Gastroesophageal sphincter (tissue), 4 donors: ENCODE data around the gene RANBP17. TPM values are rescaled to one million over a fixed set of nuclear protein-coding genes. Genes with fewer than 3 reads are reported as not detected.
"Not testable (repeated sequence)": the region's sequence is repeated elsewhere in the genome, so short reads cannot be mapped to it uniquely, and the experiment has no call there.

Experiments
- ATAC-seq: fragments of 150-250 bp; one replicate; pipeline ENCODE4 v1.9.1; 2016; ENCODE audit warnings: mild to moderate bottlenecking, moderate library complexity
- H3K27ac ChIP-seq, 4 donors: fragments of 200-600 bp; sonication (generic) in 3 of 4; 1 replicate in 3 of 4; 2 replicates in 1 of 4; pipeline ENCODE4 v1.5.1; 2016 to 2019
- H3K27me3 ChIP-seq: fragments of 200-600 bp; sonication (generic); one replicate; pipeline ENCODE4 v1.5.1; 2019
- H3K36me3 ChIP-seq, 2 donors: fragments of 200-600 bp; sonication (generic); one replicate each; pipeline ENCODE4 v1.5.1; 2019; ENCODE audit warnings: control low read depth in 1 of 2
- H3K4me1 ChIP-seq, 3 donors: fragments of 200-600 bp; sonication (generic); 1 replicate in 2 of 3; 2 replicates in 1 of 3; pipeline ENCODE4 v1.5.1; 2016 to 2019; ENCODE audit warnings: control low read depth in 2 of 3
- H3K4me3 ChIP-seq, 2 donors: fragments of 200-600 bp; sonication (generic); one replicate each; pipeline ENCODE4 v1.5.1; 2019; ENCODE audit warnings: mild to moderate bottlenecking in 1 of 2, moderate library complexity in 1 of 2
- H3K9me3 ChIP-seq, 3 donors: fragments of 200-600 bp; sonication (generic); one replicate each; pipeline ENCODE4 v1.5.1; 2017 to 2019; ENCODE audit warnings: control low read depth in 2 of 3
- CTCF ChIP-seq, 4 experiments: fragments of 200-600 bp in 2 of 4; fragments of 450-650 bp in 2 of 4; sonication (generic) in 1 of 4; IDR thresholded peaks; one replicate each; pipeline ENCODE4 v1.5.1; 2017 to 2019; ENCODE audit warnings: antibody characterized with exemption in 4 of 4, mild to moderate bottlenecking in 2 of 4, moderate library complexity in 2 of 4
- EP300 ChIP-seq: sonication (generic); formaldehyde crosslinking; IDR thresholded peaks from one replicate; pipeline ENCODE4 v1.6.1; 2017; ENCODE audit warnings: antibody characterized with exemption, mild to moderate bottlenecking
- POLR2A ChIP-seq, 2 donors: fragments of 450-650 bp; IDR thresholded peaks; one replicate each; pipeline ENCODE4 v1.6.1; 2017; ENCODE audit warnings: antibody characterized with exemption in 2 of 2, mild to moderate bottlenecking in 2 of 2, moderate library complexity in 1 of 2
- POLR2AphosphoS5 ChIP-seq: sonication (generic); formaldehyde crosslinking; IDR thresholded peaks from one replicate; pipeline ENCODE4 v1.6.1; 2017; ENCODE audit warnings: antibody characterized with exemption
- WGBS, 2 donors: methylation state at CpG; one replicate each; pipeline ENCODE4 v1.1.5; 2018; ENCODE audit warnings: low coverage in 1 of 2; 5-methylcytosine and 5-hydroxymethylcytosine counted together
- total RNA-seq, 4 donors: library from RNA; depleted of rRNA; stranded (reverse); fragments of >200 nt; gene quantifications; one replicate each; pipeline ENCODE4 v1.1.0, GENCODE V29; 2016

Gene RANBP17
- total RNA-seq, 4 donors from 2014 or later = 7.7 to 21.7 (median 13.8) TPM

GRCh38 chr5:170821257-170821800 lies 40.5 kb upstream of the RANBP17 start:
- 86 to 95% methylated on average over 4 of the region's 4 CpGs for WGBS, 2 donors
- Histone ChIP-seq H3K4me3 (no peak overlapping the region), H3K27me3 (no peaks in the 10 kb centered on the region), H3K4me1 (no peaks in the 10 kb centered on the region), H3K27ac (no peak overlapping the region), H3K36me3 (no peaks in the 10 kb centered on the region), H3K9me3 (peaks cover 0 to 12% (median 0%) of the 10 kb centered on the region in 3 donors)
- TF ChIP-seq POLR2A (IDR thresholded peaks at IDR 0.05) (no peak), POLR2AphosphoS5 (no peak), EP300 (no peak), CTCF (IDR thresholded peaks at IDR 0.05) (no peak)
- no peak for ATAC-seq

- H3K27me3 ChIP-seq = peaks cover 4% of the 10 kb centered on the region
- H3K36me3 ChIP-seq = no peaks in the 10 kb centered on the region
- TF ChIP-seq POLR2A (IDR thresholded peaks at IDR 0.05) = no peak
- no peak for TF ChIP-seq EP300
- no peak overlapping the region for H3K27ac ChIP-seq
- no peaks in the 10 kb centered on the region for H3K4me1 ChIP-seq
- 40 to 74% methylated on average over 1 to 2 of the region's 2 CpGs for WGBS, 2 donors
- no peak overlapping the region for H3K4me3 ChIP-seq
- H3K9me3 ChIP-seq = peaks cover 0 to 14% (median 0%) of the 10 kb centered on the region in 3 donors
- no peak for ATAC-seq
Observed at GRCh38 chr5:170826117-170826516, 35.7 kb upstream of the RANBP17 start.

- Histone ChIP-seq H3K27ac (no peak overlapping the region), H3K4me3 (no peak overlapping the region), H3K36me3 (no peaks in the 10 kb centered on the region), H3K4me1 (no peaks in the 10 kb centered on the region), H3K27me3 (peaks cover 4% of the 10 kb centered on the region), H3K9me3 (no peaks in the 10 kb centered on the region)
- TF ChIP-seq CTCF (IDR thresholded peaks at IDR 0.05) (no peak), POLR2AphosphoS5 (no peak), EP300 (no peak), POLR2A (IDR thresholded peaks at IDR 0.05) (no peak)
- ATAC-seq = no peak
- WGBS, 2 donors = 59 to 84% methylated on average over 6 to 7 of the region's 7 CpGs
Observed at GRCh38 chr5:170832241-170832640, 29.6 kb upstream of the RANBP17 start.

- not testable (repeated sequence) for H3K9me3 ChIP-seq, H3K4me3 ChIP-seq, H3K4me1 ChIP-seq, H3K27ac ChIP-seq, H3K36me3 ChIP-seq, H3K27me3 ChIP-seq, ATAC-seq
- WGBS, 2 donors = 91 to 96% methylated on average over 2 of the region's 2 CpGs
Observed at GRCh38 chr5:170833981-170834380, 27.8 kb upstream of the RANBP17 start.

GRCh38 chr5:170836226-170836625 lies 25.6 kb upstream of the RANBP17 start:
- Histone ChIP-seq H3K27ac (no peak overlapping the region), H3K9me3 (no peaks in the 10 kb centered on the region), H3K4me1 (no peaks in the 10 kb centered on the region), H3K4me3 (no peak overlapping the region), H3K36me3 (no peaks in the 10 kb centered on the region), H3K27me3 (no peaks in the 10 kb centered on the region)
- WGBS, 2 donors = 51 to 61% methylated on average over 3 to 4 of the region's 4 CpGs
- no peak for ATAC-seq
- TF ChIP-seq EP300 (no peak), POLR2AphosphoS5 (no peak), CTCF (IDR thresholded peaks at IDR 0.05) (no peak), POLR2A (IDR thresholded peaks at IDR 0.05) (no peak)

GRCh38 chr5:170843870-170844269 lies 17.9 kb upstream of the RANBP17 start:
- Histone ChIP-seq H3K4me1 (no peaks in the 10 kb centered on the region), H3K9me3 (no peaks in the 10 kb centered on the region), H3K36me3 (no peaks in the 10 kb centered on the region), H3K27ac (no peak overlapping the region), H3K4me3 (no peak overlapping the region), H3K27me3 (no peaks in the 10 kb centered on the region)
- no peak for TF ChIP-seq POLR2AphosphoS5
- TF ChIP-seq CTCF (IDR thresholded peaks at IDR 0.05) = no peak
- no peak for TF ChIP-seq POLR2A (IDR thresholded peaks at IDR 0.05)
- no peak for TF ChIP-seq EP300
- ATAC-seq = no peak
- WGBS, 2 donors = 80 to 83% methylated on average over 2 of the region's 2 CpGs
